ENCODE measurements around the gene UCN2. TPM values are rescaled to one million over a fixed set of nuclear protein-coding genes. Genes with fewer than 3 reads are reported as not detected.

Gene UCN2
- total RNA-seq, 1 donor from 2014 or later: 0.77 TPM

DNA sequence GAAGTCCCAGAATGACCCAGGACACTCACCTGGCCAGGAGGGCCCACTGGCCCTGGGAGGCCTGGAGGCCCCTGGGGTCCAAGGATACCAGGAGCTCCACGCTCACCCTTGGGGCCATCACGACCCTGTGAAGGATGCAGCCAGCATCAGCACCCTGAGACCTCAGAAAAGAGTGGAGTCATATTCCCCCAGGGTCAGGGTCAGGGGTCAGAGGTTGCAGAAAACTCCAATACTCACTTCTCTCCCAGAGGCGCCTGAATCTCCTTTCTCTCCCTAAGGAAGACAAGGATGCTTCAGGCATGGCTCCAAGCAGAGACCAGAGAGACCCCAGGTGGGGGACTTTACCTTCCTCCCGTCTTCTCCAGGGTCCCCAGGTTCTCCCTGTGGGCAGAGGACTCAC is 13.1 kb upstream of the UCN2 start:
- Mint-ChIP-seq H3K9me3 (ENCODE audit: unreplicated experiment) (no peaks in the 10 kb centered on the region), H3K4me1 (ENCODE audit: unreplicated experiment) (no peaks in the 10 kb centered on the region), H3K27ac (ENCODE audit: unreplicated experiment) (no peak overlapping the region), H3K27me3 (ENCODE audit: unreplicated experiment) (peaks cover 4% of the 10 kb centered on the region), H3K36me3 (ENCODE audit: low read depth, unreplicated experiment) (no peaks in the 10 kb centered on the region), H3K4me3 (ENCODE audit: unreplicated experiment) (no peak overlapping the region)
- DNase-seq (ENCODE audit: low spot score): no peak
- no peak for TF ChIP-seq CTCF (IDR thresholded peaks at IDR 0.05; ENCODE audit: unreplicated experiment)

DNA sequence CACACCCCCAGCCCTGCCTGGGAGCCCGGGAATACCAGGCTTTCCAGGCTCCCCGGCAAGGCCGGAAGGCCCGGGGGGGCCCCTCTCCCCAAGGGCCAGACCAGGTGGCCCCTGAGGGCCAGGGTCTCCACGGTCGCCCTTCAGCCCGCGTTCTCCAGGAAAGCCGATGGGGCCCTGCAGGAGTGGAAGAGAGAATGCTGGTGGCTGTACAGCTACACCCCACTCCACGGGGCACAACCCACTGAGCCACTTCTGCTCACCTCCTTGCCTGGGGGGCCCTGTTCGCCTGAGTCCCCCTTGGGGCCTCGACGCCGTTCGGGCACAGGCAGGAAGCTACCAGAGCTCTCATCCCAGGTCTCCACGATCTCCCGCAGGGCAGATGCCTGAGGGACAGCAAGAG is 11.8 kb upstream of the UCN2 start:
- H3K4me3 Mint-ChIP-seq (ENCODE audit: unreplicated experiment): no peak overlapping the region
- no peak for TF ChIP-seq CTCF (IDR thresholded peaks at IDR 0.05; ENCODE audit: unreplicated experiment)
- H3K27me3 Mint-ChIP-seq (ENCODE audit: unreplicated experiment): peaks cover 8% of the 10 kb centered on the region
- H3K4me1 Mint-ChIP-seq (ENCODE audit: unreplicated experiment): no peaks in the 10 kb centered on the region
- H3K9me3 Mint-ChIP-seq (ENCODE audit: unreplicated experiment): no peaks in the 10 kb centered on the region
- no peak for DNase-seq (ENCODE audit: low spot score)
- H3K27ac Mint-ChIP-seq (ENCODE audit: unreplicated experiment): no peak overlapping the region
- peaks cover 3% of the 10 kb centered on the region for H3K36me3 Mint-ChIP-seq (ENCODE audit: low read depth, unreplicated experiment)

GRCh38 chr3:48573973-48574585 is 10.5 kb upstream of the UCN2 start:
- DNase-seq (ENCODE audit: low spot score): no peak
- Mint-ChIP-seq H3K4me3 (ENCODE audit: unreplicated experiment) (no peak overlapping the region), H3K36me3 (ENCODE audit: low read depth, unreplicated experiment) (peaks cover 3% of the 10 kb centered on the region), H3K27ac (ENCODE audit: unreplicated experiment) (no peak overlapping the region), H3K9me3 (ENCODE audit: unreplicated experiment) (no peaks in the 10 kb centered on the region), H3K27me3 (ENCODE audit: unreplicated experiment) (peaks cover 8% of the 10 kb centered on the region), H3K4me1 (ENCODE audit: unreplicated experiment) (no peaks in the 10 kb centered on the region)
- no peak for TF ChIP-seq CTCF (IDR thresholded peaks at IDR 0.05; ENCODE audit: unreplicated experiment)

- no peak for DNase-seq (ENCODE audit: low spot score)
These were observed 8.9 kb upstream of the UCN2 start for GRCh38 chr3:48572517-48572916.

More at GRCh38 chr3:48572517-48572916, 8.9 kb upstream of the UCN2 start:
- no peaks in the 10 kb centered on the region for H3K9me3 Mint-ChIP-seq (ENCODE audit: unreplicated experiment)
- no peaks in the 10 kb centered on the region for H3K4me1 Mint-ChIP-seq (ENCODE audit: unreplicated experiment)
- H3K4me3 Mint-ChIP-seq (ENCODE audit: unreplicated experiment): no peak overlapping the region
- no peak overlapping the region for H3K27ac Mint-ChIP-seq (ENCODE audit: unreplicated experiment)
- no peak for TF ChIP-seq CTCF (IDR thresholded peaks at IDR 0.05; ENCODE audit: unreplicated experiment)
- peaks cover 9% of the 10 kb centered on the region for H3K27me3 Mint-ChIP-seq (ENCODE audit: unreplicated experiment)
- peaks cover 3% of the 10 kb centered on the region for H3K36me3 Mint-ChIP-seq (ENCODE audit: low read depth, unreplicated experiment)
